ENCODE measurements around the gene STK32C.
"Not testable (repeated sequence)": the region's sequence is repeated elsewhere in the genome, so short reads cannot be mapped to it uniquely, and the experiment has no call there.

The STK32C gene

DNA sequence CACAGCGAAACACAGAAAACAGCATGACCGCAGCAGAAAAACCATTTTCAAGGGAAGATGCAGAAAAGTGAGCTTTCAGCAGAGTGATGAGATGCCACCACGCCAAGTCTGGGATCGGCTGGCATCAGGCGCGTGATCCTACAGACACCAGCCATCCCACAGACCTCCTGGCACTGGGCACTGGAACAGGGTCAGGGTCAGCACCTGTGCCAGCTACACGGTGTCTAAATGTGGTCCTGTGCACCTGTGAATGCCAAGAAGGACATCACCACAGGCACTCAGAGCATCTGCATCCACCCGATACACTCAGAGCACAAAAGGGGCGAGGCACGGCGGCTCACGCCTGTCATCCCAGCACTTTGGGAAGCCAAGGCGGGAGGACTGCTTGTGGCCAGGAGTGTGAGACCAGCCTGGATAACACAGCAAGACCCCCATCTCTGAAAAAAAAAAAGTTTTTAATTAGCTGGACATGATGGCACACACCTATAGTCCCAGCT lies 31.5 kb downstream of the STK32C start:
- no peaks in the 10 kb centered on the region for H3K27me3 Mint-ChIP-seq
- no peaks in the 10 kb centered on the region for H3K36me3 Mint-ChIP-seq (ENCODE audit: low read depth)
- H3K4me3 Mint-ChIP-seq, result no peak overlapping the region
- H3K27ac Mint-ChIP-seq, result no peak overlapping the region
- no peaks in the 10 kb centered on the region for H3K4me1 Mint-ChIP-seq (ENCODE audit: low read depth)
- H3K9me3 Mint-ChIP-seq, result no peaks in the 10 kb centered on the region

DNA sequence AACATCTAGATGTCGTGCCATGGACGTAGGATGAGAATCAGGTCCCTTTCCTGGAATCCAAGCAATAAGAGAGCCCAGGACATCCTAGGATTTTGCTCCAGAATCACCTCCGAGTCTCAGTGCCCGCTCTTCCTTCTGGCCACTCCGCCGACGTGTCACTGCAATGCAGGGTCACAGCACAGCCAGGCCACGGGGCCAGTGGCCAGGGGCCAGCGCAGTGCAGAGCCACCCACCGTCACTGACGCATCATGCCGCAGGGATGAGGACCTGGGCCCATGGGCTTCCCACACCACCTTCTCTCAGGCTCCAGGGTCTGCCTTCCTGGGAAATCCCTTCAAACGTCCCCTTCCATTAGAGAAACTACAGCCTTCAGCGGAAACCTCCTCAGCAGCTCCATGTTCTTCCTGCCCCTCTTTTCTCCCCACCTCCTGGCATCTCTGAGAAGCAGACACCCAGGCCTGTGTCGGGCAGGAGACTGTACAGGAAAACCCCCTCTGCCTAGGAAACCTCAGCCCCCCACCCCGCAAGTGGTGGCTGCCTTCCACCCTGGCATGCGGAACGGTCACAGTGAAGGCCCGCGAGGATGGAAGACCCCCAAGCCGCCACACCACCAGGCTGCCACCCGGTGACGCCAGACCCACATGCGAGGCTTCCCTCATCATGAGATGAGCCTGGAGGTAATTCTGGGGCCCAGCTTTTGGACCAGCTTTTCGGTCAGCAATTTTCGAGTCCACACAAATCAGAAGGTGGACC lies 32.1 kb downstream of the STK32C start:
- Mint-ChIP-seq H3K4me1 (ENCODE audit: low read depth) (no peaks in the 10 kb centered on the region), H3K4me3 (no peak overlapping the region), H3K27ac (no peak overlapping the region), H3K27me3 (no peaks in the 10 kb centered on the region), H3K36me3 (ENCODE audit: low read depth) (no peaks in the 10 kb centered on the region), H3K9me3 (no peaks in the 10 kb centered on the region)

DNA sequence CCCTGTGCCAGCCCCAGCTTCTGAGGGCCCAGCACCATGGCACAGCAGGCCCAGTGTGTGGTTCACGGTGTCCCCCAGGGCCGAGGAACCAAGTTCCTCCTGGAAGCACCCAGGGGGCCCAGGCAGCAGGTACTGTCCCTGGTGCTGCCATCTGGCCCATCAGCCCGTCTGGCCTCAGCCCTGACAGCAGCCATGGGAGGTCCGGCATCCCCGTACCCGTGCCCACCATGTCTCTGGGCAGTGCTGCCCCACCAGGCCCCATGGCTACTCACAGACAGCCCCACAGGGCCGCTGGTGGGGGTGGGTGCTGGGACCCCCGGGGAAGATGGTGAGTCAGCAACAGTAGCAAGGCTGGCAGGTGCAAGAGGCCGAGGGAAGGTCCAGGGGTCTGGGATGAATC lies 32.8 kb downstream of the STK32C start:
- Mint-ChIP-seq H3K9me3 (no peaks in the 10 kb centered on the region), H3K27ac (no peak overlapping the region), H3K4me3 (no peak overlapping the region), H3K27me3 (no peaks in the 10 kb centered on the region), H3K36me3 (ENCODE audit: low read depth) (no peaks in the 10 kb centered on the region), H3K4me1 (ENCODE audit: low read depth) (no peaks in the 10 kb centered on the region)

DNA sequence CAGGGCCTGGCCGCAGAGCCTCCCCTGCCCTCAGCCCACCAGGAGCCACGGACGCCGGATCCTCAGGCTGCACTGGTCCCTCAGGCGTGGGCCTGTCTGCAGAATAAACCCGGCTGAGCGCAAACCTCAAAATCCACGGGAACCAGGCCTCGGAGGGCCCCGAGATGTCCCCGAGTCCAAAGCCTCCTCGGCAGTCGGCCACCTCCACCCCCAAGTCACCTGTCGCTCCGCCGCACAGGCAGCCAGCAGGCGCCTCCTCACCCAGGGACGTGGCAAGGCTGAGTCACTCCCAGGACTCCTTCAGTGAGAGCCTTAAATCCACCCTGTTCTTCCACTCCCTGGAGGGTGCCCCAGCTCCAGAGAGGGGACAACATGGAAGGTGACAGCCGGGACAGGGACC lies 33.2 kb downstream of the STK32C start:
- no peaks in the 10 kb centered on the region for H3K36me3 Mint-ChIP-seq (ENCODE audit: low read depth)
- H3K27ac Mint-ChIP-seq, result no peak overlapping the region
- no peak overlapping the region for H3K4me3 Mint-ChIP-seq
- H3K4me1 Mint-ChIP-seq (ENCODE audit: low read depth), result no peaks in the 10 kb centered on the region
- H3K27me3 Mint-ChIP-seq, result no peaks in the 10 kb centered on the region
- H3K9me3 Mint-ChIP-seq, result no peaks in the 10 kb centered on the region

DNA sequence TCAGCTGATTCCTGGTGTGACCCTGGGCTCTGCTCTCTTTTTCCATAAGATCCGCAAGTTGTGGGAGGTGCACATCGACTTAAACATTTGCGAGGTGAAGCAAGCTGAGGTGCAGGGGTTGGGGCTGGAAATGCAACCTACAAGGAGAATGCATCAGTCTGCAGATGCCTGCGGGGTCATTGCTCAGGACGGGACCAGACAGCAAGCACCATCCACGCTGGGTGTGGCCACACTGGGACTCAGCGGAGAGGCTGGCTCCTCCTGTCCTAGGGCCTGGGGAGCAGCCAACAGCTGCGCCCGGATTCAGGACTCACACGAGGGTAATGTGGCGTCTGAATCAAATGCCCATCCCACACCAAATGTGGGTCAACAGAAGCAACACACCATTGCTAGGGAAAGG lies 33.8 kb downstream of the STK32C start:
- Mint-ChIP-seq H3K36me3 (ENCODE audit: low read depth) (no peaks in the 10 kb centered on the region), H3K27ac (no peak overlapping the region), H3K4me3 (no peak overlapping the region), H3K9me3 (peaks cover under 1% of the 10 kb centered on the region), H3K27me3 (no peaks in the 10 kb centered on the region), H3K4me1 (ENCODE audit: low read depth) (no peaks in the 10 kb centered on the region)

DNA sequence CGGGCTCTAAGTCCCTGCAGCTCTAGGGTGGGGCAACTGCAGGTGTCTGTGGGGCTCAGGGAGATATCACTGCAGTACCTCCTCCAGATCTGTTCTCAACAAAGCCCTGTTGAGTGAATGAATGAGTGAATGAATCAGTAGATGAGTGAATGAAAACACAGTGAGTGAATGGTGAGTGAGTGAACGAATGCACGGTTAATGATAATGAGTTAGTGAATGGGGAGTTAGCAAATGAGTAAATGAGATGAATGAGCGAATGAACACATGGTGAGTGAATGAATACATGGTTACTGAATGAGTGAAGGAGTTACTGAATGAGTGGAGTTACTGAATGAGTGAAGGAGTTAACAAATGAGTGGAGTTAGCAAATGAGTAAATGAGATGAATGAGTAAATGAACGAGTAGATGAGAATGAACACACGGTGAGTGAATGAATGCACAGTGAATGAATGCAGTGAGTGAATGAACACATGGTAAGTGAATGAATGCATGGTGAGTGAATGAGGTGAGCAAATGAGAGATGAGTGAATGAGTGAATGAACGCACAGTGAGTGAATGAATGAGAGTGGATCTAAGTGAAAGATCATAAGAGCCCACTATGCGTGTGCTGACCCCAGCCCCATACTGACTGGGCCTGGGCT lies 34.3 kb downstream of the STK32C start:
- Mint-ChIP-seq H3K27ac (no peak overlapping the region), H3K27me3 (no peaks in the 10 kb centered on the region), H3K9me3 (peaks cover 5% of the 10 kb centered on the region)

DNA sequence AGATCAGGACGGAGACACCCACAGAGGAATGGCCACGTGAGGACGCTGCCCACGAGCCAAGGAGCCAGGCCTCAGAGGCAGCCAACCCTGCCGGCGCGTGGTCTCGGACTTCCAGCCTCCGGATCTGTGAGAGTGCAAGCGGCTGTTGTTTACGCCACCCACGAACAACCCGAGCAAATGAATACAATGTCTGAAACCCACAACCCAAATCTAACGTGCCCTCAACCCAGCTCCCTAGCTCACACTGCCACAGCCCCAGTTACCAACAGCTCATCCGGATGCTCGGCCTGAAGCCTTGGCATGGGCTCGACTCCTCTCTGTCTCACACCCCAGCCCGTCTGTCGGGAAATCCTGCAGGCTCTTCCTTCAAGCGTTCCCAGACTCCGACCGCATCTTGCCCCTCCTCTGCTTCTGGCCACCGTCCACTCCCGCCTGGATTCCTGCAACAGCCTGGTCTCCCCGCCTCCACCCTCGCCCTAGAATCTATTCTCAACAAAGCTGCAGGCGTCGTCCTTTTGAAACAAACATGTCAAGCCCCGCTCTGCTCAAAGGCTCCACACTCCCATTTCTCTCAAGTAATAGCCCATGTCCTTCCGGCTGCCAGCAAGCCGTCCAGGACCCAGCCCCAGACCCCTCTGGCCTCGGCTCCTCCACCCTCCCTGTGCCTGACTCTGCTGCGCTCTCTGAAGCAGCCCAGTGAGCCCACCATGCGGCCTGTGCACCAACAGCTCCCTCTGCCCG lies 35.3 kb downstream of the STK32C start:
- H3K36me3 Mint-ChIP-seq (ENCODE audit: low read depth), result no peaks in the 10 kb centered on the region
- H3K27ac Mint-ChIP-seq, result no peak overlapping the region
- no peaks in the 10 kb centered on the region for H3K4me1 Mint-ChIP-seq (ENCODE audit: low read depth)
- no peaks in the 10 kb centered on the region for H3K27me3 Mint-ChIP-seq
- peaks cover 9% of the 10 kb centered on the region for H3K9me3 Mint-ChIP-seq
- H3K4me3 Mint-ChIP-seq, result no peak overlapping the region

More for the DNA sequence above, 34.3 kb downstream of the STK32C start:
- Mint-ChIP-seq H3K4me1 (ENCODE audit: low read depth) (no peaks in the 10 kb centered on the region), H3K4me3 (no peak overlapping the region), H3K36me3 (ENCODE audit: low read depth) (no peaks in the 10 kb centered on the region)

DNA sequence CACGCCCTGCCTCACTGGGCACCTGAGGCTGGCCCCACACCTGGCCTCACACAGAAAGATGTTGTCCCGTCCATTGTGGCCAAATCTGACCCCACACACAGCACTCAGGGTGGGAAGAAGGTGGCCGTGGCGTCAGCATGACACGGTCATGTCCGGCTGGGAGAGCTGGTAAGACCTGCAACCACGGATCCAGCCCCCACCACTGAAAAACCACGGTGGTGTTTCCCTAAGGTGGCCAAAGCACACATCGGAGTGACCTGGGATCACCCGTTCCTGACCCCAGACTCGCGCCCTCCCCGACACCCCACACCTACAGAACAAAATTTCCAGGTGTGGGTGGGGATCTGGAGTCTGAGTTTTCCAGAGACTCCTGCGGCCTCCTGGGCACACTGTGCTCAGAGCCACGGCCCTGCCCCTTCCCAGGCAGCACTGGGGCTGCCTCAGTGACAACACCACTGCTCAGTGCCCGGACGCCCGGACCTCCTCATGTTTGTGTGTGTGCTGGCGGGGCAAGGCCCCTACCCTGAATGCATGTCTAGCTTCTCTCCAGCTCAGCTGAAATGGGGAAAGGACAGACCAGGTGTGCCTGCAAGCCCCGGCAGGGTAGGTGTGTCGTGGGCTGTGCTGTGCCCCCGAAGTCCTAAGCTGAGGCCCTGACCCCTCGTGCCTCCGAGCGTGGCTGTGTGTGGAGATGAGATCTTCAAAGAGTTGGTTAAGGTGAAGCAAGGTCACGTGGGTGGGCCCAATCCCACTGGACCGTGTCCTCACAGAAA lies 36.1 kb downstream of the STK32C start:
- H3K27ac Mint-ChIP-seq, result no peak overlapping the region

DNA sequence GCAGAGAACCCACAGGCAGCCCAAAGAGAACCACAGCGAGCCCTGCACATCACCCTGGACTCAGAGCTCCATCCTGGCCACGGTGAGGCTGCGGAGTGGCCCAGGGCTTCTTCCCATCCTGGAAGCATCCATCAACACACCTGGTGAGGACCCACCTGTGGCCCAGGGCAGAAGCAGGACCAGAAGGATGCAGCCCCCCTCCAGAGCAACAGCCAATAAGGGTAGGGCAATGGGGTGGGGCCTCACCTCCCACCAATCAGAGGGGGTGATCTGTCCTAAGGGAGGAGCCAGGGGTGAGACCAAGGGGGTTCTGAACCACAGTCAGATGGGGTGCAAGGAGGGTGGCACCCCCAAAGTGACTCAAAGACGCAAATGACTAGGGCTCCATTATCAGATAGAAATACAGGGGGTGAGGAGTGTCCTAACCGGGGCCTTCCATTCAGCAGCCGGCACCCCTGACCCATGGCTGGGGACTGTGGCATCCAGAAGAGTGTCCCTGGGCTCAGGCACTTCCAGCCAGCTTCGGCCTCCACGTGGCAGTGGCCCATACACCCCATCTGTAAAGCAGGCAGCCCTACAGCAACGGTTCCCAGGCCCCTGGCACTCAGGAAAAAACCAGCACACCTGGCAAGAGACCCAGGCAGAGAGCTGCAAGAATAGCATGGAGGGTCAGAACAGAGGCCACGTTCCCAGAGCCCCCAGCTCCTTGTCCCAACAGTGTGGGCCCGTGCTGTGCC lies 36.9 kb downstream of the STK32C start:
- no peaks in the 10 kb centered on the region for H3K36me3 Mint-ChIP-seq (ENCODE audit: low read depth)
- no peak overlapping the region for H3K27ac Mint-ChIP-seq
- H3K9me3 Mint-ChIP-seq, result peaks cover 9% of the 10 kb centered on the region
- no peak overlapping the region for H3K4me3 Mint-ChIP-seq
- peaks cover 6% of the 10 kb centered on the region for H3K4me1 Mint-ChIP-seq (ENCODE audit: low read depth)
- H3K27me3 Mint-ChIP-seq, result no peaks in the 10 kb centered on the region

More for the DNA sequence above, 36.1 kb downstream of the STK32C start:
- Mint-ChIP-seq H3K4me3 (no peak overlapping the region), H3K27me3 (no peaks in the 10 kb centered on the region), H3K9me3 (peaks cover 9% of the 10 kb centered on the region), H3K36me3 (ENCODE audit: low read depth) (no peaks in the 10 kb centered on the region), H3K4me1 (ENCODE audit: low read depth) (no peaks in the 10 kb centered on the region)

DNA sequence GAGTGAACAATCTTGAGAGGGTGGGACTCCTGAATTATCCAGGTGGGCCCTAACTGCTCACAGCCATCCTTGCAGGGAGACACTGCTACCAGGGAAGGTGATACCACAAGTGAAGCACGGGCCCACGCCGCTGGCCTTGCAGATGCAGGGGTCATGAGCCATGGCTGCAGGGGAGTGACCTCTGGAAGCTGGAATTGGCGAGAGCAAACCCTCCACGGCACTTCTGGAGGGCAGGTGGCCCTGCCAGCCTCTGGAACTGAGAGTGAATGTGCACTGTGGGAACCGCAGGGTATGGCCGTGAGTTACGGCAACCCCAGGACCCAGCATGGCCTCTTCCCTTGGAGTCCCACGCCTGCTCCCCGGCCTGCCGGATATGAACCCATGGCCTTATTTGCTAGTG lies 37.5 kb downstream of the STK32C start:
- H3K4me3 Mint-ChIP-seq, result no peak overlapping the region
- no peaks in the 10 kb centered on the region for H3K27me3 Mint-ChIP-seq
- no peak overlapping the region for H3K27ac Mint-ChIP-seq
- no peaks in the 10 kb centered on the region for H3K36me3 Mint-ChIP-seq (ENCODE audit: low read depth)
- peaks cover 9% of the 10 kb centered on the region for H3K9me3 Mint-ChIP-seq
- peaks cover 6% of the 10 kb centered on the region for H3K4me1 Mint-ChIP-seq (ENCODE audit: low read depth)

DNA sequence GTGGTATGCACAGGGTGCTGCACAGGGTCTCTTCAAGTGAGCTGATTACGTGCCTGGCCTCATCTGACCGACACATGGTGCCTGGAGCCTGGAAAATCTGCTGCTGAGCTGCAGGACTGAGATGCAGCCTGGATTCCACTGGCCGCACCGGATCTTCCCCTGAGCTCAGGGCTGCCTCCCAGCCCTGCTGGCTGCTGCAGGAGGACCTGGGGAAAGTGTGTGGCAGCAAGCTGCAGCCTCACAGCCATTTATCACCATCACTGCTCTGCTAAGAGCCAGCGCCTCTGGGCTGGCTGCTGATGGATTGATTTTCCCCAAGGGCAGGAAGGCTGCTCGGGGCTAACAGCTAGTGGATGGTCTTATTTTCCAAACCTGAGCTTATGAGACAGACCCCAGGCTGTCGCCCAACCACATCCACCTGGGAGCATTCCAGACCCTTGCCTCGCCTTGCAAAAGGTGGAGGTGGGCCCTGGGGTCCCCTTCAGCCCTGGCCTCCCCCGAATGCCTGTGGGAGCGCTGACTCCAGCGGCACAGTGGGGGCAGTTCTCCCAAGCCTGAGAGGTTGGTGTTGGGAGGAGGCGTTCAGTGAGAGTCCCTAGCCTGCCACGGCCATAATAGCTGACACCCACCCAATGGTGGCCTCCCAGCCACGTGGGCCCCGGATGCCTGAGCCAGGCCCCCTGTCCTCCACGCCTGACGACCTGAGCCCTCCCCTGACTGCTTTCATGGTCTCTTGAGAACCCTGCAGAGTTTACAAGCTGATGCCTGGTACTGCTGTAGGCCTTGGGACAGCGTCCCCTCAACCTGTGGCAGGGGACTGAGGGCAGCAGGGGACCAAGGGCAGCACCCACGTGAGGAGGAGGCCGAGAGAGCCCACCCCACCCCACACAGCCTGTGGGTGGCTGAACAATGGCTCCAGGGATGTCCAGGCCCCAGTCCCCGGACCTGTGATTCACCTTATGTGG lies 38.2 kb downstream of the STK32C start:
- Mint-ChIP-seq H3K36me3 (ENCODE audit: low read depth) (no peaks in the 10 kb centered on the region), H3K4me1 (ENCODE audit: low read depth) (peaks cover 6% of the 10 kb centered on the region), H3K9me3 (peaks cover 9% of the 10 kb centered on the region), H3K4me3 (no peak overlapping the region), H3K27ac (no peak overlapping the region), H3K27me3 (no peaks in the 10 kb centered on the region)

DNA sequence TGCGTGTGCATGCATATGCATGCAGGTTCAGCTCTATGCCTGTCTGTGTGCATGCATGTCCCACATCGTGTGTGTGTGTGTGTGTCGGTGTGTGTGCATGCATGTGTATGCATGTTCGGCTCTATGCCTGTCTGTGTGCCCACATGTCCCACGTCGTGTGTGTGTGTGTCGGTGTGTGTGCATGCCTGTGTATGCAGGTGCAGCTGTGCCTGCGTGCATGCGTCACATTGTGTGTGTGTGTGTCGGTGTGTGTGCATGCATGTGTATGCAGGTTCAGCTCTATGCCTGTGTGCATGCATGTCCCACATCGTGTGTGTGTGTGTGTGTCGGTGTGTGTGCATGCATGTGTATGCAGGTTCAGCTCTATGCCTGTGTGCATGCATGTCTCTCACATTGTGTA lies 39.8 kb downstream of the STK32C start:
- H3K36me3 Mint-ChIP-seq (ENCODE audit: low read depth); H3K27me3 Mint-ChIP-seq; H3K27ac Mint-ChIP-seq; H3K4me3 Mint-ChIP-seq; H3K4me1 Mint-ChIP-seq (ENCODE audit: low read depth); H3K9me3 Mint-ChIP-seq: not testable (repeated sequence)

DNA sequence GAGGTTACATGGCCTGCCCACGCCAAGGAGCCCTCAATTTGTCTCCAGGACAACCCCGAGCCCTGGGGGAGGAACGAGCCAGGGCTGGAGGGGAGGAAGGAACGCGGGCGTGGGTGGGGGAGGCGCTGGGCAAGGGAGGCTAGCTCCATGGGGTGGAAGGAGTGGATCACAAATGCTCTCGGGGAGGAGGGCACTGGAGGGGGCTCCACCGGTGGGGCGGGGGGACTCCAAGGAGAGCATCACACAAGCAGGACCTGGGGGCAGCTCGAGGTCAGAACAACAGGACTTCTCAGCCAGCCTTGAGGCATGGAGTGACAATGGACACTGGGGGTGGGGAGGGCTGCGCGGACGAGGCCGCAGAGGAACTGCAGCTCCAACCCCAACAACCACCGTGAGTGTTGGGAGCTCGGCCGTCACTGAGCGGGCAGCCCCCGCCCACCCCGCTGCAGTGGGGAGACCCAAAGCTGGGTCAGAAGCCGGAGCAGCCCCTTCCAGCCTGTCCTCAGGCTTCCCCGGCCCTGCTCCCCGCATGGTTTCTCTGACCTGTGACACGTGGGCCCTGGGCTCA lies 41.1 kb downstream of the STK32C start:
- no peak overlapping the region for H3K4me3 Mint-ChIP-seq
- peaks cover 9% of the 10 kb centered on the region for H3K9me3 Mint-ChIP-seq
- peaks cover 6% of the 10 kb centered on the region for H3K4me1 Mint-ChIP-seq (ENCODE audit: low read depth)
- no peak overlapping the region for H3K27ac Mint-ChIP-seq
- no peaks in the 10 kb centered on the region for H3K36me3 Mint-ChIP-seq (ENCODE audit: low read depth)
- no peaks in the 10 kb centered on the region for H3K27me3 Mint-ChIP-seq
